DOHH2 (cell line): ENCODE results near the gene ATP10A.

Experiments used
- H3F3A ChIP-seq: fragments of 200-600 bp; sonication (generic), shearing (Covaris generic); 2 replicates; pipeline ENCODE4 v1.6.0; 2016; ENCODE audit warnings: antibody characterized with exemption, mild to moderate bottlenecking; ENCODE audit not compliant: control insufficient read depth, insufficient read depth
- H3K27ac ChIP-seq: fragments of 200-600 bp; sonication (generic); 2 replicates; pipeline ENCODE4 v1.5.1; 2014; ENCODE audit warnings: low read depth, mild to moderate bottlenecking, low read length, moderate library complexity
- H3K27me3 ChIP-seq: fragments of 200-600 bp; sonication (generic); 2 replicates; pipeline ENCODE4 v1.6.1; 2014; ENCODE audit warnings: mild to moderate bottlenecking, low read length, mixed read lengths; ENCODE audit not compliant: control insufficient read depth
- H3K36me3 ChIP-seq: fragments of 200-600 bp; sonication (generic); 2 replicates; pipeline ENCODE4 v1.6.1; 2014; ENCODE audit warnings: mild to moderate bottlenecking, low read length, moderate library complexity, mixed read lengths; ENCODE audit not compliant: control insufficient read depth
- H3K4me1 ChIP-seq: fragments of 200-600 bp; sonication (generic); 2 replicates; pipeline ENCODE4 v1.6.1; 2014; ENCODE audit warnings: mild to moderate bottlenecking, low read length, mixed read lengths; ENCODE audit not compliant: control insufficient read depth
- H3K4me2 ChIP-seq: fragments of 200-600 bp; sonication (generic); 2 replicates; pipeline ENCODE4 v1.6.0; 2014; ENCODE audit warnings: mild to moderate bottlenecking, low read length, moderate library complexity
- H3K4me3 ChIP-seq: fragments of 200-600 bp; sonication (generic); 2 replicates; pipeline ENCODE4 v1.5.1; 2014; ENCODE audit warnings: mild to moderate bottlenecking, low read length, mixed read lengths
- H3K79me2 ChIP-seq: fragments of 200-600 bp; sonication (generic); 2 replicates; pipeline ENCODE4 v1.6.1; 2014; ENCODE audit warnings: mild to moderate bottlenecking, low read length, mixed read lengths; ENCODE audit not compliant: control insufficient read depth
- H3K9me2 ChIP-seq: fragments of 200-600 bp; sonication (generic); replicated peaks from 2 replicates; pipeline ENCODE4 v1.6.1; 2014; ENCODE audit warnings: mild to moderate bottlenecking, low read length, mixed read lengths; ENCODE audit not compliant: control insufficient read depth
- H3K9me3 ChIP-seq: fragments of 200-600 bp; sonication (generic); 2 replicates; pipeline ENCODE4 v1.6.1; 2014; ENCODE audit warnings: antibody characterized with exemption, low read length, mixed read lengths; ENCODE audit not compliant: control insufficient read depth, insufficient read depth
- H4K20me1 ChIP-seq: fragments of 200-600 bp; sonication (generic); 2 replicates; pipeline ENCODE4 v1.6.0; 2014; ENCODE audit warnings: low read depth, mild to moderate bottlenecking, antibody characterized with exemption, low read length, moderate library complexity; ENCODE audit not compliant: control insufficient read depth, insufficient read depth
- CTCF ChIP-seq: fragments of 200-600 bp; sonication (generic); IDR thresholded peaks from one replicate; pipeline ENCODE4 v1.5.1; 2014; ENCODE audit warnings: antibody characterized with exemption, mild to moderate bottlenecking, low read depth, low read length; ENCODE audit not compliant: poor library complexity, severe bottlenecking
- EZH2phosphoT487 ChIP-seq: fragments of 200-600 bp; sonication (generic); IDR thresholded peaks from 2 replicates; pipeline ENCODE4 v1.6.1; 2017; ENCODE audit warnings: borderline replicate concordance, mild to moderate bottlenecking, antibody characterized with exemption, low read length, moderate library complexity, mixed read lengths

Gene ATP10A

GRCh38 chr15:25678500-25678855, 184.6 kb downstream of the ATP10A start:
- no peaks in the 10 kb centered on the region for H4K20me1 ChIP-seq
- no peaks in the 10 kb centered on the region for H3K4me1 ChIP-seq
- no peaks in the 10 kb centered on the region for H3K9me2 ChIP-seq
- H3K4me2 ChIP-seq: no peak overlapping the region
- H3K36me3 ChIP-seq: no peaks in the 10 kb centered on the region
- H3K27ac ChIP-seq: no peak overlapping the region
- no peaks in the 10 kb centered on the region for H3F3A ChIP-seq
- H3K9me3 ChIP-seq: peaks cover 30% of the 10 kb centered on the region; the same call in 1 of the 2 replicates
- TF ChIP-seq CTCF: no peak
- TF ChIP-seq EZH2phosphoT487: no peak
- H3K27me3 ChIP-seq: no peaks in the 10 kb centered on the region
- H3K79me2 ChIP-seq: no peaks in the 10 kb centered on the region
- no peak overlapping the region for H3K4me3 ChIP-seq

DNA sequence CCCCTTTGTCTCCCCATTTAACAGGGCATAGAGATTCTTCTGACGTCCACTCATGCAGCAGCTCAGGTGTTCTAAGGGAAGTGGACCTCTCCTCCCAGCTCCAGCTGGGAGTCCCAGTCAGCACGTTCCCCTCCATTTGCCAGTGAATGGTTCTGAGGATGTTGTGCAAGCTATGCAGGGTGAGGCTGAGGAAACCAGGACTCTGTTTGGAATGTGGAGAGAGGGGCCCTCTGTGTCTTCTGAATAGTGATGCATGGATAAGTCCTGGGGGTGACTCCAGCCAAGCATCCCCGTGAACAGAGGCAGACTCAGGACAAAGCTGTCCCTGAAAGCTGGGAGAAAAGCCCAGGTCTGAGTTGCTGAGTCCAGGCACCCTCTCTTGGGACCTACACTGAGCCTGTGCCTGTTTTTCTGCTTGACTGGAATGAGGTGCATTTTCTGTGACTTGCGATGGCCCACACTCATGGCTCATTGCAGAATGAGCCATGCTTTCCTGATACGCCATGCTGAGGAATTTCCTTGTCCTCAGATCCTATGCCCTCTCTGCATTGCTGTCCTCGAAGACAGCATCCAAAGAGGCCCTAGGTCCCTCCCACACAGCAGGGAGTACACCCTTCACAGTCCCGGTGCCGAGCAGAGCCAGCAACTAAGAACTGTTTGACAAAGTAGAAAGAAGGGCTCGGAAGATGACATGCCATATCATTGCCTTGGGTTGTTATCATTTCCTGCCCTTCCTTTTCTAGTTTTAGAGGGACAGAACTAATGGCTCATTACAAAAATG, 185.2 kb downstream of the ATP10A start:
- Histone ChIP-seq H4K20me1 (no peaks in the 10 kb centered on the region), H3K9me2 (no peaks in the 10 kb centered on the region), H3K36me3 (no peaks in the 10 kb centered on the region), H3K4me2 (no peak overlapping the region), H3K4me1 (no peaks in the 10 kb centered on the region), H3K27ac (no peak overlapping the region), H3K9me3 (peaks cover 36% of the 10 kb centered on the region; the same call in 1 of the 2 replicates), H3K79me2 (no peaks in the 10 kb centered on the region), H3F3A (no peaks in the 10 kb centered on the region), H3K27me3 (no peaks in the 10 kb centered on the region), H3K4me3 (no peak overlapping the region)
- no peak for TF ChIP-seq EZH2phosphoT487
- no peak for TF ChIP-seq CTCF

DNA sequence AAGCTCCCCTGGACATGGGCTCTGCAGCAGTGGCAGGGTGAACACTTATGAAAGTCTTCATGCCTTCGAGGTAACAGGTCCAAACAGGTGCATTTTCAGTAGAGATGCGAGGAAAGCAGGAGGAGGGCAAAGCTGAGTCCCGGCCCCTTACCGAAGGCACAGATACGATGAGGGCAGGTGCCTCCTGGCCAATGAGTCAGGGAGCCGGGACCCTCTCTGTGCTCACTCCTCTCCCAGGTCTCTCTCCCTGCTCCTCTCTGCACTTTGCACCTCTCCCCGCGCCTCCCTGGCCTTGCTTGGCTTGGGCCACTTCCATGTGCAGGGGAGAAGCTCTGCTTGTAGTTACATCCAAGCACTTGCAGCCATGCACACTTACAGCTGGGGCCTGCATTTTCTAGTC, 187.1 kb downstream of the ATP10A start:
- H3K4me2 ChIP-seq: no peak overlapping the region
- no peaks in the 10 kb centered on the region for H3K36me3 ChIP-seq
- no peak overlapping the region for H3K4me3 ChIP-seq
- no peaks in the 10 kb centered on the region for H3K9me2 ChIP-seq
- no peaks in the 10 kb centered on the region for H3K27me3 ChIP-seq
- H3K9me3 ChIP-seq: peaks cover 40% of the 10 kb centered on the region; the same call in 1 of the 2 replicates
- no peak for TF ChIP-seq EZH2phosphoT487
- no peak for TF ChIP-seq CTCF
- no peak overlapping the region for H3K27ac ChIP-seq
- H4K20me1 ChIP-seq: no peaks in the 10 kb centered on the region
- H3F3A ChIP-seq: no peaks in the 10 kb centered on the region
- no peaks in the 10 kb centered on the region for H3K4me1 ChIP-seq
- H3K79me2 ChIP-seq: no peaks in the 10 kb centered on the region
